Breast epithelium (tissue), 4 donors: ENCODE data around the gene EPO. TPM values are rescaled to one million over a fixed set of nuclear protein-coding genes. Genes with fewer than 3 reads are reported as not detected.

ENCODE experiments used
- DNase-seq, 2 donors: peaks; one replicate each; pipeline ENCODE4 v3.0.0-alpha.2; 2019; ENCODE audit warnings: low spot score in 2 of 2
- H3K27ac ChIP-seq, 2 donors: fragments of 200-600 bp; sonication (generic) in 1 of 2; one replicate each; pipeline ENCODE4 v1.5.1; 2016 to 2019; ENCODE audit warnings: mild to moderate bottlenecking in 1 of 2
- H3K27me3 ChIP-seq, 2 donors: fragments of 200-600 bp; sonication (generic) in 1 of 2; one replicate each; pipeline versions ENCODE4 v1.5.1 to v1.6.0; 2017 to 2019; ENCODE audit warnings: control low read depth in 1 of 2, mild to moderate bottlenecking in 1 of 2
- H3K36me3 ChIP-seq: fragments of 200-600 bp; one replicate; pipeline ENCODE4 v1.5.1; 2019
- H3K4me1 ChIP-seq, 2 donors: fragments of 200-600 bp; sonication (generic); one replicate each; pipeline ENCODE4 v1.5.1; 2016 to 2019; ENCODE audit warnings: control low read depth in 1 of 2
- H3K4me3 ChIP-seq, 3 donors: fragments of 200-600 bp; sonication (generic); 1 replicate in 2 of 3; 2 replicates in 1 of 3; pipeline ENCODE4 v1.5.1; 2016 to 2019; ENCODE audit warnings: mild to moderate bottlenecking in 3 of 3, moderate library complexity in 2 of 3
- H3K9me3 ChIP-seq, 2 donors: fragments of 200-600 bp; sonication (generic) in 1 of 2; one replicate each; pipeline ENCODE4 v1.5.1; 2016 to 2019; ENCODE audit warnings: control low read depth in 1 of 2
- POLR2A ChIP-seq: fragments of 450-650 bp; IDR thresholded peaks from one replicate; pipeline ENCODE4 v1.6.1; 2016; ENCODE audit warnings: antibody characterized with exemption, mild to moderate bottlenecking, moderate library complexity
- POLR2AphosphoS5 ChIP-seq, 3 donors: sonication (generic); formaldehyde crosslinking; IDR thresholded peaks; one replicate each; pipeline ENCODE4 v1.6.1; 2017; ENCODE audit warnings: antibody characterized with exemption in 3 of 3
- intact Hi-C: fragments of 100-400 bp; cut with DNase I; formaldehyde crosslinking; loops from one replicate; pipeline ENCODE4 v1.15.1; 2023; ENCODE audit warnings: low total_unique reads
- total RNA-seq, 3 donors: library from RNA; depleted of rRNA; stranded (reverse); fragments of >200 nt; gene quantifications; one replicate each; pipeline ENCODE4 v1.1.0, GENCODE V29; 2016
- TF ChIP-seq, protein P1 (sequence below), 3 donors: fragments of 450-650 bp; IDR thresholded peaks; one replicate each; pipeline ENCODE4 v1.5.1; 2016 to 2017; ENCODE audit warnings: antibody characterized with exemption in 3 of 3, mild to moderate bottlenecking in 3 of 3, moderate library complexity in 3 of 3

Gene EPO
- total RNA-seq, 3 donors from 2014 or later, result not detected

GRCh38 chr7:100686201-100686821, 34.0 kb upstream of the EPO start:
- intact Hi-C loops, result loop anchor here (5.0 to 10.0 kb wide), 2 partner anchors 112 to 209 kb away; partner anchors contain the start of genes SAP25 and TSC22D4
- Histone ChIP-seq H3K36me3 (peaks cover 35% of the 10 kb centered on the region), H3K4me3 (no peak overlapping the region), H3K27me3 (no peaks in the 10 kb centered on the region), H3K27ac (peak overlapping the region in 1 of 2 donors; percentile 45), H3K4me1 (peaks cover 0 to 5% of the 10 kb centered on the region in 2 donors), H3K9me3 (no peaks in the 10 kb centered on the region)
- TF ChIP-seq POLR2AphosphoS5 (IDR thresholded peaks at IDR 0.05) (no peak), POLR2A (no peak)
- TF ChIP-seq, protein P1, sequence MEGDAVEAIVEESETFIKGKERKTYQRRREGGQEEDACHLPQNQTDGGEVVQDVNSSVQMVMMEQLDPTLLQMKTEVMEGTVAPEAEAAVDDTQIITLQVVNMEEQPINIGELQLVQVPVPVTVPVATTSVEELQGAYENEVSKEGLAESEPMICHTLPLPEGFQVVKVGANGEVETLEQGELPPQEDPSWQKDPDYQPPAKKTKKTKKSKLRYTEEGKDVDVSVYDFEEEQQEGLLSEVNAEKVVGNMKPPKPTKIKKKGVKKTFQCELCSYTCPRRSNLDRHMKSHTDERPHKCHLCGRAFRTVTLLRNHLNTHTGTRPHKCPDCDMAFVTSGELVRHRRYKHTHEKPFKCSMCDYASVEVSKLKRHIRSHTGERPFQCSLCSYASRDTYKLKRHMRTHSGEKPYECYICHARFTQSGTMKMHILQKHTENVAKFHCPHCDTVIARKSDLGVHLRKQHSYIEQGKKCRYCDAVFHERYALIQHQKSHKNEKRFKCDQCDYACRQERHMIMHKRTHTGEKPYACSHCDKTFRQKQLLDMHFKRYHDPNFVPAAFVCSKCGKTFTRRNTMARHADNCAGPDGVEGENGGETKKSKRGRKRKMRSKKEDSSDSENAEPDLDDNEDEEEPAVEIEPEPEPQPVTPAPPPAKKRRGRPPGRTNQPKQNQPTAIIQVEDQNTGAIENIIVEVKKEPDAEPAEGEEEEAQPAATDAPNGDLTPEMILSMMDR (IDR thresholded peaks at IDR 0.05), result no peak
- no peak for DNase-seq

- intact Hi-C loops, result loop anchor here (5.0 to 10.0 kb wide), 2 partner anchors 112 to 210 kb away; partner anchors contain the start of genes SAP25 and TSC22D4
- no peaks in the 10 kb centered on the region for H3K27me3 ChIP-seq
- peak overlapping the region in 1 of 2 donors; percentile 45 for H3K27ac ChIP-seq
- DNase-seq, result no peak
- no peak overlapping the region for H3K4me3 ChIP-seq
- no peaks in the 10 kb centered on the region for H3K9me3 ChIP-seq
- peaks cover 31% of the 10 kb centered on the region for H3K36me3 ChIP-seq
- H3K4me1 ChIP-seq, result peaks cover 0 to 5% of the 10 kb centered on the region in 2 donors
- no peak for TF ChIP-seq POLR2A
- no peak for TF ChIP-seq POLR2AphosphoS5 (IDR thresholded peaks at IDR 0.05)
- TF ChIP-seq, protein P1 (IDR thresholded peaks at IDR 0.05), result no peak
These were observed 33.5 kb upstream of the EPO start for GRCh38 chr7:100686822-100687211.

DNA sequence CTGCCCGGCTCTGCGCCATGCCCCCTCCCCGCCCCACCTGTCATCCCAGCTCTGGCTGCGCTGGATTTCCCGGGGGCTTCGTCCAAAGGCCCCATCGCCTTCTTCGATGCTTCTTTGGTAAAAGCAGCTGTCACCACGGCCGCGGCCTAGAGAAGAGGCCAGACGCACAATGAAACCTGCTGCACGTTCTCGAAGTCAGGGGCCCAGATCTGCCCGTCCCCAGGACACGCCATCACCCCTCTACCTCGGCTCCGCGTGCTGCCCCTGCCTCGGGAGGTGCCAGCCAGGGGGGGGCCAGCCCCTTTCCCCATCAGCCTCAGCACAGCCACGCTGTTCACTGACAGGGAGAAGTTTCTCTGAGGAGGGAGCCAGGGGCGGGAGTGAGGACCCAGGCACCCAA, 33.0 kb upstream of the EPO start:
- no peak for DNase-seq
- Histone ChIP-seq H3K36me3 (peaks cover 26% of the 10 kb centered on the region), H3K27me3 (no peaks in the 10 kb centered on the region), H3K4me1 (peaks cover 0 to 10% of the 10 kb centered on the region in 2 donors), H3K4me3 (no peak overlapping the region), H3K27ac (peak overlapping the region; percentile 41 to 45), H3K9me3 (no peaks in the 10 kb centered on the region)
- intact Hi-C loops, result loop anchor here (5.0 to 10.0 kb wide), 2 partner anchors 112 to 210 kb away; partner anchors contain the start of genes SAP25 and TSC22D4
- TF ChIP-seq POLR2A (no peak), POLR2AphosphoS5 (IDR thresholded peaks at IDR 0.05) (no peak)
- TF ChIP-seq, protein P1 (IDR thresholded peaks at IDR 0.05), result no peak

- TF ChIP-seq, protein P1 (IDR thresholded peaks at IDR 0.05), result no peak
- TF ChIP-seq POLR2AphosphoS5 (IDR thresholded peaks at IDR 0.05) (no peak), POLR2A (no peak)
- Histone ChIP-seq H3K4me1 (peaks cover 3 to 14% of the 10 kb centered on the region in 2 donors), H3K27ac (peak overlapping the region; percentile 41 to 45), H3K4me3 (peak overlapping the region in 1 of 3 donors; percentile 10), H3K9me3 (no peaks in the 10 kb centered on the region), H3K27me3 (no peaks in the 10 kb centered on the region), H3K36me3 (peaks cover 26% of the 10 kb centered on the region)
- DNase-seq, result no peak
- intact Hi-C loops, result loop anchor here (5.0 to 10.0 kb wide), 2 partner anchors 113 to 211 kb away; partner anchors contain the start of genes SAP25 and TSC22D4
These were observed 32.4 kb upstream of the EPO start for GRCh38 chr7:100687751-100688300.

DNA sequence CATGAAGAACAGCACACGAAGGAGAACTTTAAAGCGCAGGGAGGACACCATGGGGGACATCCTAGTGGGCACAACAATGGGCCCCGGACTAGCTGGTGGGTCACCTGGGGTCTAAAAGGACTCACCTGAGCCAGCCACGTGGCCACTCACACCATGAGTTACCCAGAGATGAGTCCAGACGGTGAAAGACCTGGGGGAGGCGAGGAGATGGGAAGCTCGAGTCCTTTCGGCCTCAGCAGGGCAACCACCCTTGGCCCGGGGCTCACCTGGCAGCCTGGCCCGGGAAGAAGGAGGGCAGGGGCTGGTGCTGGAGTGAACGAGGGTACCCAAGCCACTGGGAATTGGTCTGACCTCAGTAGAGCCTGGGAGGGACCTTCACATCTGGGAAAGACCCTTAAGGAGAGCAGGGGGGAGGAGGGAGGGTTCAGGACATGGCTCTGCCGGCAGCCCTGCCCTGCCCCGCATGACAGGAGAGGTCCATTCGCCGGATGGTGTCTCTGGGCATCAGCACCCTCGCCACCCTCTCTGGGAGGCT, 31.9 kb upstream of the EPO start:
- Histone ChIP-seq H3K9me3 (no peaks in the 10 kb centered on the region), H3K4me3 (peak overlapping the region in 1 of 3 donors; percentile 10), H3K27ac (peak overlapping the region; percentile 41 to 45), H3K4me1 (peaks cover 4 to 14% of the 10 kb centered on the region in 2 donors), H3K36me3 (peaks cover 20% of the 10 kb centered on the region), H3K27me3 (no peaks in the 10 kb centered on the region)
- DNase-seq, result no peak
- no peak for TF ChIP-seq POLR2A
- no peak for TF ChIP-seq POLR2AphosphoS5 (IDR thresholded peaks at IDR 0.05)
- TF ChIP-seq, protein P1 (IDR thresholded peaks at IDR 0.05), result no peak
- intact Hi-C loops, result loop anchor here (5.0 to 10.0 kb wide), 2 partner anchors 114 to 211 kb away; partner anchors contain the start of genes SAP25 and TSC22D4
